Stimulated activated CD4-positive, alpha-beta T cell treated with anti-CD3 and anti-CD28 coated beads, Interleukin-12 subunit alpha, Interleukin-12 subunit beta, amount 100 ng/mL, for 48 hours (primary cell): ENCODE measurements around the gene BABAM2.
"Not testable (repeated sequence)": the region's sequence is repeated elsewhere in the genome, so short reads cannot be mapped to it uniquely, and the experiment has no call there.

Experiments
- DNase-seq, 3 donors: peaks; one replicate each; pipeline ENCODE4 v3.0.0-alpha.2; 2020; ENCODE audit warnings: low read depth in 2 of 3, low spot score in 1 of 3

The BABAM2 gene

GRCh38 chr2:28102455-28102874, 211.9 kb downstream of the BABAM2 start:
- no peak for DNase-seq

- no peak for DNase-seq
Observed at GRCh38 chr2:28103611-28104010, 213.1 kb downstream of the BABAM2 start.

GRCh38 chr2:28108143-28108542, 217.6 kb downstream of the BABAM2 start:
- DNase-seq, result no peak

- not testable (repeated sequence) for DNase-seq
Observed at GRCh38 chr2:28113771-28114170, 223.2 kb downstream of the BABAM2 start.

- DNase-seq, result no peak
Observed at GRCh38 chr2:28117104-28117596, 226.6 kb downstream of the BABAM2 start.

- no peak for DNase-seq
Observed at GRCh38 chr2:28119631-28120030, 229.1 kb downstream of the BABAM2 start.

GRCh38 chr2:28128281-28128950, 237.9 kb downstream of the BABAM2 start:
- DNase-seq, result no peak

GRCh38 chr2:28129955-28130695, 239.6 kb downstream of the BABAM2 start:
- DNase-seq, result no peak

- DNase-seq, result no peak
Observed at GRCh38 chr2:28133778-28134177, 243.2 kb downstream of the BABAM2 start.

GRCh38 chr2:28134262-28134812, 243.8 kb downstream of the BABAM2 start:
- no peak for DNase-seq

GRCh38 chr2:28134857-28135256, 244.3 kb downstream of the BABAM2 start:
- DNase-seq, result no peak

GRCh38 chr2:28135324-28135723, 244.8 kb downstream of the BABAM2 start:
- no peak for DNase-seq

GRCh38 chr2:28135799-28136198, 245.3 kb downstream of the BABAM2 start:
- DNase-seq, result no peak

- no peak for DNase-seq
Observed at GRCh38 chr2:28136556-28136955, 246.0 kb downstream of the BABAM2 start.

- no peak for DNase-seq
Observed at GRCh38 chr2:28137221-28137620, 246.7 kb downstream of the BABAM2 start.

GRCh38 chr2:28142386-28142785, 251.9 kb downstream of the BABAM2 start:
- DNase-seq, result no peak

GRCh38 chr2:28148000-28148399, 257.5 kb downstream of the BABAM2 start:
- no peak for DNase-seq

GRCh38 chr2:28148566-28148965, 258.0 kb downstream of the BABAM2 start:
- DNase-seq, result no peak

GRCh38 chr2:28150236-28150915, 259.8 kb downstream of the BABAM2 start:
- no peak for DNase-seq

- DNase-seq, result no peak
Observed at GRCh38 chr2:28150994-28151393, 260.5 kb downstream of the BABAM2 start.

GRCh38 chr2:28152585-28153280, 262.2 kb downstream of the BABAM2 start:
- no peak for DNase-seq
